GM23248 (cell line): ENCODE data around the gene METTL14.

Experiments used
- EZH2 ChIP-seq: fragments of 200-600 bp; sonication (generic); IDR thresholded peaks from 2 replicates; pipeline ENCODE4 v1.6.1; 2018; ENCODE audit warnings: antibody characterized with exemption, mild to moderate bottlenecking; ENCODE audit not compliant: insufficient read depth, poor library complexity, severe bottlenecking
- EZH2phosphoT487 ChIP-seq: fragments of 200-600 bp; sonication (generic); IDR thresholded peaks from 2 replicates; pipeline ENCODE4 v1.6.1; 2018; ENCODE audit warnings: antibody characterized with exemption, moderate library complexity, mild to moderate bottlenecking, low read depth; ENCODE audit not compliant: insufficient read depth

- TF ChIP-seq EZH2 (no peak), EZH2phosphoT487 (no peak)
Measured at GRCh38 chr4:118734491-118735205, 49.5 kb downstream of the METTL14 start.
